ENCODE data around the gene PAX3.

PAX3 gene

DNA sequence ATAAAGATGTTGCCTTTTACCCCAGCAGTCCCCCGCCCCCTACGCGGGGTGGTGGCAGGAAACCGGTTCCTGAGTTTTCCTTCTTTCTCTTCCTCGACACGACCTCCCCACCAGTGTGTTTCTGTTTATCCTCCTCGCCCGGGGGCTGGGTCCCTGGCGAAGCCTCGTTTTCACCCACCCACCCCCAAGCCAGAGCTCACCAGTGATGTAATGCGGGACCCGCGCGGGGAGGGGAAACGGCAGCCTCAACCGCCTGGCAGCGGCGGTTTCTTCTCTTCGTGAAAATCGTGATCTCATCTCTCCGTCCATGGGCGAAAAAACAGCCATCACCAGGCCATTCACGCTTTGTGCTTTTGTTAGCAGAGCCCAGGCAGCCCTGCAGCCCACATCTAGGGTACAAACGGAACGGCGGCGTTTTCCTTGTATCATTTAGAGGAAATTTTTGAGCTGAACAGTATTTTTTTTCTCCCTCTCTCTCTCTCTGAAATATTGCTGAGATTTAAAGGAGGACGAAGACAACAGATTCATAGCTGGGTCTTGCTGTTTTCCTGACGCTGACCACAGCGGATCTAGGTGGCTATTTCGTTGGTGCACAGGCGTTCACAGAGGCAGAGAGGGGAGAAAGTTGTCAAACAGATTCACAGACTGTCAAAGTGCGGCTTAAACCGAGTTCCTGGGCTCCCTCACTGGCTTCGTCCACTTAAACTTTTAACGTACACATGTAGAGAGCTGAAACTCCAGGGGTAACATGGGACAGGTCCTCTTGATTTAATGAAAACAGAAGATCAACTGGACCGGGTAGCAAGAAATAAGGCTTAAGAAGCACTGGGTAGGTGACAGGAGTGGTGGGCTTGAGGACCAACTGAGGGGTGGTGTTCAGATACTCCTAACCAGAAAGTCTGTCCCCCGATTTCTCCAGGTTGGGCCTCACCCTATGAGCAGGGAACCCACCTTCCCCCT, 21.9 kb upstream of the PAX3 start:
- H3K4me3 ChIP-seq (ENCODE audit: low read depth in 1 of 2, low read length in 2 of 2), result no peak overlapping the region
- no peaks in the 10 kb centered on the region for H3K27me3 ChIP-seq (ENCODE audit: insufficient read depth, low read length, poor library complexity)
- TF ChIP-seq CTCF (IDR thresholded peaks at IDR 0.05; ENCODE audit: borderline replicate concordance, extremely low read depth, low read length, poor library complexity, severe bottlenecking) (no peak), EZH2 (IDR thresholded peaks at IDR 0.05; ENCODE audit: borderline replicate concordance, low read depth, low read length, severe bottlenecking) (no peak)
- H4K20me1 ChIP-seq (ENCODE audit: insufficient read depth, low read length), result no peaks in the 10 kb centered on the region
- no peak overlapping the region for H2AFZ ChIP-seq (ENCODE audit: low read depth, low read length)
- H3K36me3 ChIP-seq (ENCODE audit: insufficient read depth, low read length), result no peaks in the 10 kb centered on the region
- no peak overlapping the region for H3K4me2 ChIP-seq (ENCODE audit: insufficient read depth, low read length)
- no peaks in the 10 kb centered on the region for H3K9me3 ChIP-seq (ENCODE audit: insufficient read depth, low read length, severe bottlenecking)
- H3K4me1 ChIP-seq (ENCODE audit: insufficient read depth, low read length), result no peaks in the 10 kb centered on the region
- no peaks in the 10 kb centered on the region for H3K79me2 ChIP-seq (ENCODE audit: insufficient read depth, low read length)
- DNase-seq (no peak), ATAC-seq (ENCODE audit: insufficient read depth, low read depth) (no peak)
- H3K27ac ChIP-seq (ENCODE audit: low read length), result no peak overlapping the region
- no peak overlapping the region for H3K9ac ChIP-seq (ENCODE audit: low read depth, low read length)

DNA sequence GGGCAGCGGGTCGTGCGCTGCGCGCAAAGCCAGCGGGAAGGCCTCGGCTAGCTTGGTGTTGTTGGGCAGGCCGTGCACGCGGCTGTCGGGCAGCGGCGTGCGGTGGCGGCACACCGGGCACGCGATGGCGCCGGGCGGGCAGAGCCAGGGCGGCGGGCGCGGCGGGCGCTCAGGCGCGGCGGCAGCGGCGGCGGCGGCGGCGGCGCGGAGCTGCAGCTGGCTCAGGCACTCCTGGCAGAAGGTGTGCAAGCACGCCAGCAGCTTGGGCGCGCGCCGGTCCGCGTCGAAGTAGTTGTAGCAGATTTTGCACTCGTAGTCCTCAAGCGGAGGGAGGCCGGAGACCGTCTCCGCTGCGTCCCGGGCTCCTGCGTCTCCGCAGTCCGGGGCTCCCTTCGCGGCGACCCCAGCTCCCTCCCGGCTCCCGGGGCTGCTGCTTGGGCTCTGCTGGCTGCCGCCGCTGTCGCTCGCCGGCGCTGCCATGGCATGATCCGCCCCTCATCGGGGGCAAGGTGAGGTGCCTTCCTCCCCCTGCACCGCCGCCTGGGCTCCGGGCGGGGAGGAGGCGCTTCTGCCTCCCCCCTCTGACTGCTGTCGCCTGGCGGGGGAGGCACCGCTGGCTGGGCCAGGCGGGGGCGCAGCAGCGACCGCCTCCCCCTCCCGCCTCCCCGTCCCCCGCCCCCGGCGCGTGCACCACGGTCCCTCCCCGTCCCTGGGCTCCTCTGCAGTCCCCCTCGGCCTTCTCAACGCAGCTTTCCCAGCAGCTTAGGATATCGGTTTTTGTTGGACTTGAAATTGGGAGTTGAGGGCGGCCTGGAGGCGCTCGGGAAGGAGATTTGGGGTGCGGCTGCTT, 21.0 kb upstream of the PAX3 start:
- no peak overlapping the region for H3K9ac ChIP-seq (ENCODE audit: low read depth, low read length)
- no peak overlapping the region for H2AFZ ChIP-seq (ENCODE audit: low read depth, low read length)
- H3K27ac ChIP-seq (ENCODE audit: low read length), result no peak overlapping the region
- ATAC-seq (ENCODE audit: insufficient read depth, low read depth), result no peak
- no peaks in the 10 kb centered on the region for H4K20me1 ChIP-seq (ENCODE audit: insufficient read depth, low read length)
- no peaks in the 10 kb centered on the region for H3K4me1 ChIP-seq (ENCODE audit: insufficient read depth, low read length)
- no peaks in the 10 kb centered on the region for H3K36me3 ChIP-seq (ENCODE audit: insufficient read depth, low read length)
- TF ChIP-seq EZH2 (IDR thresholded peaks at IDR 0.05; ENCODE audit: borderline replicate concordance, low read depth, low read length, severe bottlenecking) (no peak), CTCF (IDR thresholded peaks at IDR 0.05; ENCODE audit: borderline replicate concordance, extremely low read depth, low read length, poor library complexity, severe bottlenecking) (no peak)
- peaks cover 2% of the 10 kb centered on the region for H3K27me3 ChIP-seq (ENCODE audit: insufficient read depth, low read length, poor library complexity)
- no peaks in the 10 kb centered on the region for H3K79me2 ChIP-seq (ENCODE audit: insufficient read depth, low read length)
- no peak overlapping the region for H3K4me2 ChIP-seq (ENCODE audit: insufficient read depth, low read length)
- no peak overlapping the region for H3K4me3 ChIP-seq (ENCODE audit: low read depth in 1 of 2, low read length in 2 of 2)
- no peak for DNase-seq
- no peaks in the 10 kb centered on the region for H3K9me3 ChIP-seq (ENCODE audit: insufficient read depth, low read length, severe bottlenecking)

DNA sequence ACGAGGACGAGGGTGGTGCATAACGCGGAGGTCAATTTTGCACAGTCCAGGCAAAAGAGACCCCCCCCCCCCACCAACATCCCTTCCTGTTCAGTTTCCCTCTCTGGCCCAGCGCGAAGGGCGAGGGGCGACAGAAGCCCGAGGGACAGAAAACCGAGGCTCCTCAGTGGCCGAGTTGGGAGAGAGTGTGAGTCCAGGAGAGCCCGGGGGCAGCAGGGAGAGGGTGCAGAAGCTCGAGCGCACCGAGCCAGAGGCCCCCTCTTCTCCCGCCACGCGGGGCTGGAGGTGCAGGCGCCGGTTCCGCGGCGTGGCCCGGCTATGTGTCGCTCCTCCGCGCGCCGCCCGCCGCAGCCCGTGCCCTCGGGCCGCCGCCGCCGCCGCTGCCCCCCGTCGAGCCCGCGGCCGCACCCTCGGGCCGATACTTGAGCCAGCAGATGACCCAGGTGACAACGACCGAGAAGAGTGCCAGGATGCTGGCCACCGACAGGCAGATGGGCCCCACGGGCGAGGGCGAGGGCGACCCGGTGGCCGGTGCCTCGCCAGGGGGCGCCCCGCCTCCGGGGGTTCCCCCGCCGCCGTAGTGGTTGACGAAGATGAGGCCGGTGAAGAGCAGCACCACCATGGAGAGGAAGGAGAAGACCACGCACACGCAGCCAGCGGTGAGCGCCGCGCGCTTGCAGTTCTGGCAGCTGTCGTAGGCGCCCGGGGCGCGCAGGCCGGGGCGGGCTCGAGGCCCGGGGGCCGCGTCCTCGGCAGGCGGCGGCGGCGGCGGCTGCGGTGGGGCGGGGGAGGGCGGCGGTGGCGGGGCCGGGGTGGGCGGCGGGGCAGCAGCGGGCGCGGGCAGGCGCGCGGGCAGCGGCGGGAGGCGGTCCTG, 20.2 kb upstream of the PAX3 start:
- Histone ChIP-seq H3K9ac (ENCODE audit: low read depth, low read length) (no peak overlapping the region), H3K4me3 (ENCODE audit: low read depth in 1 of 2, low read length in 2 of 2) (no peak overlapping the region), H3K79me2 (ENCODE audit: insufficient read depth, low read length) (no peaks in the 10 kb centered on the region), H3K36me3 (ENCODE audit: insufficient read depth, low read length) (no peaks in the 10 kb centered on the region), H3K27ac (ENCODE audit: low read length) (no peak overlapping the region), H3K4me2 (ENCODE audit: insufficient read depth, low read length) (no peak overlapping the region), H3K9me3 (ENCODE audit: insufficient read depth, low read length, severe bottlenecking) (no peaks in the 10 kb centered on the region), H3K27me3 (ENCODE audit: insufficient read depth, low read length, poor library complexity) (peaks cover 2% of the 10 kb centered on the region), H2AFZ (ENCODE audit: low read depth, low read length) (no peak overlapping the region), H3K4me1 (ENCODE audit: insufficient read depth, low read length) (no peaks in the 10 kb centered on the region), H4K20me1 (ENCODE audit: insufficient read depth, low read length) (no peaks in the 10 kb centered on the region)
- ATAC-seq (ENCODE audit: insufficient read depth, low read depth) (no peak), DNase-seq (no peak)
- TF ChIP-seq CTCF (IDR thresholded peaks at IDR 0.05; ENCODE audit: borderline replicate concordance, extremely low read depth, low read length, poor library complexity, severe bottlenecking), result no peak
